Muscle of leg (tissue), 11 donors: ENCODE data around the gene TBX15. TPM values are rescaled to one million over a fixed set of nuclear protein-coding genes. Genes with fewer than 3 reads are reported as not detected.
A peak's percentile ranks its signal among the peaks of the same experiment; 100 is the strongest.

ENCODE experiments used
- DNase-seq: peaks from one replicate; pipeline ENCODE4 v3.0.0; 2013
- H3K27ac ChIP-seq: one replicate; pipeline ENCODE4 v1.5.1; 2013; ENCODE audit warnings: mild to moderate bottlenecking, low read length, control low read depth
- H3K27me3 ChIP-seq: one replicate; pipeline ENCODE4 v1.6.1; 2013; ENCODE audit warnings: low read length; ENCODE audit not compliant: control insufficient read depth, insufficient read depth
- H3K36me3 ChIP-seq: one replicate; pipeline ENCODE4 v1.6.1; 2013; ENCODE audit warnings: low read length; ENCODE audit not compliant: control insufficient read depth, insufficient read depth
- H3K4me1 ChIP-seq: one replicate; pipeline ENCODE4 v1.6.1; 2013; ENCODE audit warnings: low read length; ENCODE audit not compliant: control insufficient read depth, insufficient read depth
- H3K4me3 ChIP-seq: one replicate; pipeline ENCODE4 v1.5.1; 2013; ENCODE audit warnings: low read length, control low read depth
- H3K9me3 ChIP-seq: replicated peaks from 2 replicates; pipeline ENCODE4 v1.6.1; 2013; ENCODE audit warnings: low read depth, low read length; ENCODE audit not compliant: control insufficient read depth
- WGBS: methylation state at CpG from one replicate; pipeline ENCODE4 v1.1.5; 2013; ENCODE audit warnings: missing lambda C conversion rate; ENCODE audit not compliant: insufficient coverage; 5-methylcytosine and 5-hydroxymethylcytosine counted together
- polyA plus RNA-seq, 8 donors: library from polyadenylated mRNA; unstranded; fragments of 120-200 nt; gene quantifications; one replicate each; pipeline versions ENCODE4 v1.2.1 to v1.2.3, GENCODE V29; 2013; ENCODE audit warnings: inconsistent platforms in 1 of 8, low replicate concordance in 1 of 8; ENCODE audit not compliant: insufficient read length in 8 of 8, insufficient read depth in 1 of 8
- total RNA-seq: library from RNA; stranded (reverse); fragments of 120-200 nt; gene quantifications from one replicate; pipeline ENCODE4 v1.2.4, GENCODE V29; 2013

The TBX15 gene
- total and polyA plus RNA-seq, 9 donors: 41.4 to 72.7 (median 53.8) TPM

DNA sequence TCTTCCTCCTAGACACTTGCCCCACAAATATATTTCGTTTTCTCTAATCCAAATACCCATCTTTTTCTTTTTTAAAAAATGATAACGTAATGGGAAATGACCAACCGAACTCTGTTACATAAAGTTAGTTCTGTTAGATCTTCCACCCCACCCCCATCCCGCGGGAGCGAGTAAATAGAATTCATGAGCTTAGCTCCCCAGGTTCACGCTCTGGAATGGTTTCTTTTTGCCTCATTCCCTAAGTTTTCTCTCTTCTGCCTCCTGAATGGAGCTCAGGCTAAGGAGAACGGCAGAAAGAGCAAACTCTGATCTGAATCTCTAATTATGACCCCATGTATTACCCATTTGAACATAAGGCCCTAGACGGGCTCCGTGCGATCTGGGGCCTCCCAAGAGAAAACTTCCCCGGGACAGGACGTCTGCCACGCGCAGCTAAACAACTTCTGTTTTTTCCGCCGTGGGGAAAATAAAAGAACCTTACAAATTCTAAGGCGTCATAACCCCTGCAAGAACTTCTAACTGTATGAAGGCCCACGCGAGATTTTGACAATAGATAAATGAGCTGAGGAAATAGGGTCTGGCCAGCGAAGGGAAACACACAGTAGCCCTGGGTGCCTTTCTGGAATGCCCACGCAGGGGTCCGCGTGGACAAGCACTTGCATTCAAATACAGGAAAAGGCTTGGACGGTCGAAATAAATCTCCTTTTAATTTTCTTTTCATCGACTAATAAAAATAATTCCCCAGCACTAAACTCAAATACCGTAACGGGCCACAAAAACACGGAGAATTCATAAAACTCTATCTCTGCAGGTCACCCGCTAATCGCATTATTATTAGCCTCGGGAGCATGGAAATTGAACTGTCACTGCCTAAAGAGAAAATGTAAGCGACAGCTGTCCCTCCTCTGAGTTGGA is 2.2 kb downstream of the TBX15 start:
- DNase-seq: peak; percentile 84
- H3K27me3 ChIP-seq: peaks cover 71% of the 10 kb centered on the region
- H3K27ac ChIP-seq: peak overlapping the region; percentile 97
- 2% methylated on average over 22 of the region's 34 CpGs for WGBS
- H3K36me3 ChIP-seq: peaks cover 9% of the 10 kb centered on the region
- H3K4me3 ChIP-seq: peak overlapping the region; percentile 78
- H3K9me3 ChIP-seq: no peaks in the 10 kb centered on the region
- H3K4me1 ChIP-seq: peaks cover 35% of the 10 kb centered on the region

DNA sequence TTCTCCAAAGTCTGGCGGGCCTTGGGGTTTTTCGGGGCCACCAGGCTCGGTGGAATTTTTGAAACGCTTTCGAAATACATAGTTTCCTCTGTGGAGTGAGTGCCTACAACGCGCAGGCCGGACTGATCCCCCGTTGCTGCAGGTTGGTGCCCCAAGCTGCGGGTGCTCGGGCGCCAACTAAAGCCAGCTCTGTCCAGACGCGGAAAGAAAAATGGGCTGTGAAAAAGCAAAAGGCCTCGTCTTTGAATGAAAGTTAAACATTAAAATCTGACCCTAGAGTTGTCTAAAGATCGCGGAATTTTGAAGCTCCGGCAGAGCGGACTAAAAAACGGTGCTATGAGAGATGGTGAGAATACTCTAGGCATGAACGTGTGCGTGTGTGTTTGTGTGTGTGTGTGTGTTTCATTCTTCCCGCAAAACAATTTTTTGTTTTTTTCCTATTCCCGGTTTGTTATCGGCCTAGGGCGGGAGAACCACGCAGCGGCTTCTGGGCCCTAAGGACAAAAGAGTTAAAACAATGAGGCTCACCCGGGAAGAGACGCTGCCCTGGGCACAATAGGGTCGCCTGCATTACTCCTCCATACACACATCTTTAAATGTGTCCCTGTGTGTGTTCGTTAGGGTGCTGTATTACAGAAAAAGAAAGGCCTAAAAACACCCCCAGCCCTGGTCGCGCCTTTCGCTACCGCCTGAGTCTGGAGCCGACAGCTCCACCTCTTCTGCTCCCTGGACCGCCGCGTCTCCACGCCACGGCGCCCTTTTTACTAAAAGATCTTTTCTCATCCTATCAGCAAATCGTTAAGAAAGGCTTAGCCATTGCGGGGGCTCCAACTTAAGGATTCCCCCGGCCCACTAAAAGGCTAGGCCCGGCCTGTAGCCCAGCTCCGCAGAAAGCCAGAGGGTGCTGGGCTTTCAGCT is 3.2 kb downstream of the TBX15 start:
- H3K27me3 ChIP-seq: peaks cover 63% of the 10 kb centered on the region

DNA sequence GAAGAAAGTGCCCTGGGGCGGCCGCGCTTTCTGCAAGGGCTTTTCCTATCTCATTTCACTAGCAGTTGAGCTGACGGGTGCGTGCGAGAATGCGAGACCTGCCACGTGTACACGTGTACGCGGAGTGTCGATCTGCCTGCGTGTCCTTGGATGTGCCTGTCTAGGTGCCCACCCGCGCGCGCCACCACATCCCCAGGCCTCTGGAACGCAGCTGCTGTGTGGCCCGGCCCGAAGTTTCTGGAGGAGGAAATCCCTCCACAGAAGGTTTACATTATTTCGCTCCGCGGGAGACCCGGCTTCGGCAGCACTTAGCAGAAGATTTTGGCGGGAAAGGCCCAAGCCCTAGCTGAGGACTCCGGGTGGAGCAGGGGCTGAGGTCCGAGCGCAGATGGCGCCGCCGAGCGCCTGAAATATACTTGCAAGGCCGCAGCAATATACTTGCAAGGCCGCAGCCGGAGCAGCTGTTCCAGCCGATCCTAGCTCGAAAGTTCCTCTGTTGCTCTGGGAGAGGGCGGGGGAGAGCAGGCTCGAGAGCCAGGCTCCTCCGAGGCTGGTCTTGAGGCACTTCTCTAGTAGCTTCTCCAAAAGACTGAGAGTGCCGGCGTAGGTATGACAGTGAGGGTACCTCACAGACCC is 3.9 kb downstream of the TBX15 start:
- DNase-seq: peak; percentile 94
- peaks cover 9% of the 10 kb centered on the region for H3K36me3 ChIP-seq
- peak overlapping the region; percentile 97 for H3K27ac ChIP-seq
- 10% methylated on average over 42 of the region's 43 CpGs for WGBS
- peak overlapping the region; percentile 78 for H3K4me3 ChIP-seq
- no peaks in the 10 kb centered on the region for H3K9me3 ChIP-seq
- peaks cover 61% of the 10 kb centered on the region for H3K27me3 ChIP-seq
- H3K4me1 ChIP-seq: peaks cover 23% of the 10 kb centered on the region

More for the DNA sequence above, 3.2 kb downstream of the TBX15 start:
- 8% methylated on average over 35 of the region's 48 CpGs for WGBS
- peak; percentile 65 for DNase-seq
- Histone ChIP-seq H3K36me3 (peaks cover 9% of the 10 kb centered on the region), H3K4me1 (peaks cover 29% of the 10 kb centered on the region), H3K27ac (peak overlapping the region; percentile 97), H3K4me3 (peak overlapping the region; percentile 78), H3K9me3 (no peaks in the 10 kb centered on the region)

DNA sequence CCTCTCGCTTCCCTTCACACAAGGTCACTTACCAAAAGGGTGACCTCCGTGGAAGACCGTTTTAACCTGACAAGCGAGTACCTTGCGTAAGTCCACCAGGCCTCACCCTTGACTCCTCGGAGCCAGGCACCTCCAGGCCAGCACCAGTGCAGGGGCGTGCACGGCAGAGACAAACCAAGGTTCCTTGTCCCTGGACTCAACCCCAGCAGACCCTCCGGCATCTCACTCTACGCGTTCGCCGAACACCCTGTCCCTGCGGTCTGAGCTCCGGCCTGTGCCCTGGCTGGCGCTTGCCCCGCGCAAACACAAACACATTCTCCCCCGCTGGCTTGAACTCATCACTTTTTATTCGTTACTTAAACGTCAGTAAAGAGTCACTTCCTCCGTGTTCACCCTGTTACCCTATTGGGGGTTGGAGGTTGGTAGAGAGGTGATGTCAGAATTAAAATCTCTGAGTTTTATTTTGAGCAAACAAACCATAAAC is 4.5 kb downstream of the TBX15 start:
- Histone ChIP-seq H3K36me3 (peaks cover 9% of the 10 kb centered on the region), H3K9me3 (no peaks in the 10 kb centered on the region), H3K27me3 (peaks cover 58% of the 10 kb centered on the region), H3K27ac (peak overlapping the region; percentile 97), H3K4me1 (peaks cover 23% of the 10 kb centered on the region), H3K4me3 (peak overlapping the region; percentile 78)
- 26% methylated on average over 14 of the region's 22 CpGs for whole genome bisulfite sequencing
- DNase-seq: no peak

DNA sequence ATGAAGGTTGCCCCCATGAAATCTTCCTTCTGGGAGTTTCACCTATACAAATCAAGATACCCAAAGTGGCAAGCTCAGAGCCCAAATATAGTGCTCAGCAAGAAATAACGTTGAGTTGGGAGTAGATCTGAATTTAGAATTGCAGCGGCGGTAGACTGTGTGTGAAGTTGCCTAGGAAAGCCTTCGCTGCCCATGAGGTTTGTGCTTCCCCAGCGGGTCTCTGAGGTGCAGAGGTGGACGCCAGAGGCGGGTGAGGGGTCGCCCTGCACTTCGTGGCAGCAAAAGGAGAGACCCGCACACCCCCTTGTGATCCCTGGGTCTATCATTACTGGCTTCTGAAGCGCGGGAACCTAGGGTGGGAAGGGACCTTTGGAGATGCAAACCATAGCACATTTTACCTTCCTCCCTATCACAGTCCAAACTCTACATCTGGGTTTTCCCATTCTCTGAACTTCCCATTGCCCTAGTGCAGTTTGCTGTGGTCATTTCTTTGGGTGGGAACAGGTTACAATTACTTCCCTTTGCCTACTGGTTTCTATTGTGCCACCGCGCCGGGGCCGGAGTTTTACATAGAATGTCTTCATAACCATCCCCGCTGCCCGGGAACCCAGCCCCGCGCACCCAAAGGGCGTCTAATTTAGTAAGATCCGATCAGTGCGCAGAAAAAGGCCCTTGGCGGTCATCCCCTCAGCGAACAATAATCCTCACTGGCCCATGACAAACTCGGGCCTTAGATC is 5.2 kb downstream of the TBX15 start:
- no peak for DNase-seq
- H3K4me3 ChIP-seq: peak overlapping the region; percentile 78
- WGBS: 21% methylated on average over 24 of the region's 26 CpGs
- peaks cover 19% of the 10 kb centered on the region for H3K4me1 ChIP-seq
- H3K36me3 ChIP-seq: peaks cover 9% of the 10 kb centered on the region
- H3K27me3 ChIP-seq: peaks cover 52% of the 10 kb centered on the region
- no peaks in the 10 kb centered on the region for H3K9me3 ChIP-seq
- peak overlapping the region; percentile 97 for H3K27ac ChIP-seq

DNA sequence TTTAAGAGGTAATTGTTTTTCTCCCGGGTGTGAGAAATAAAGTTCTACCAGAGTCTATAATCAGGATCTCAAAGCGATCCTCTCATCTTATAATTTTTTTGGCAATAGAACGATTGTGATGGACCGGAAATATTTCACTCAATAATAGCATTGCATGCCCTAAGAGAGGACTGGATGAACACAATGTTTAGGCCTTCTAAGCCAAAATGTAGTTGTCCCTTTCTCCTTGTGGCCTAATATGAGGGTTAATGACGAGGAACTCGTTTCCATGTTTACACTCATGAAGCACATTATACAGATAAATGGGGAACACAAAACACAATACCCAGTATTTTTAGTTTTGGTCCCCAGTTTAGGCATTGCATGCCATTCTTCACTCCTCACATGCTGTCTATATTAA is 5.9 kb downstream of the TBX15 start:
- peak; percentile 68 for DNase-seq
- WGBS: no CpG with 5 or more reads among the region's 6 CpGs
- peaks cover 25% of the 10 kb centered on the region for H3K4me1 ChIP-seq
- no peak overlapping the region for H3K4me3 ChIP-seq
- peaks cover 45% of the 10 kb centered on the region for H3K27me3 ChIP-seq
- peaks cover 9% of the 10 kb centered on the region for H3K36me3 ChIP-seq
- peak overlapping the region; percentile 97 for H3K27ac ChIP-seq
- H3K9me3 ChIP-seq: no peaks in the 10 kb centered on the region

DNA sequence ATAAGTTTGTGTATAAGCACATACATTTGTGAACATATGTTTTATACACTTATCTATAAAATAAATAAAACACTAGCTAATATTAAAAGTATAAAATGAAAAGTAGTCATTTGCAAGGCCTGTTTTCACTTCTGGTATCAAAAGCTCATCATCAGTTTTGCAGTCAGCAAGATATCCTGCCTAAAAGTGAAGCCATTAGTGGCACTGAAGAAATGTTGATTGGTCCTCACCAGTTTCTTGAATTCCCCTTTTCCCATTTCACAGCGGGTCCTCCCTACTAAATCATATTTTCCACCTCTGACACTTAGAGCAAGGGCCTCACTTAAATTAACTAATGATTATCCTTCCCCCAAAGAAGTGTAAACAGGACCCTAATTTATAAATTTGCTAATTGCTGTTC is 6.7 kb downstream of the TBX15 start:
- Histone ChIP-seq H3K27me3 (peaks cover 42% of the 10 kb centered on the region), H3K4me3 (no peak overlapping the region), H3K27ac (peak overlapping the region; percentile 97), H3K4me1 (peaks cover 28% of the 10 kb centered on the region), H3K9me3 (no peaks in the 10 kb centered on the region), H3K36me3 (peaks cover 9% of the 10 kb centered on the region)
- WGBS: no CpG with 5 or more reads among the region's 1 CpG
- peak; percentile 53 for DNase-seq

DNA sequence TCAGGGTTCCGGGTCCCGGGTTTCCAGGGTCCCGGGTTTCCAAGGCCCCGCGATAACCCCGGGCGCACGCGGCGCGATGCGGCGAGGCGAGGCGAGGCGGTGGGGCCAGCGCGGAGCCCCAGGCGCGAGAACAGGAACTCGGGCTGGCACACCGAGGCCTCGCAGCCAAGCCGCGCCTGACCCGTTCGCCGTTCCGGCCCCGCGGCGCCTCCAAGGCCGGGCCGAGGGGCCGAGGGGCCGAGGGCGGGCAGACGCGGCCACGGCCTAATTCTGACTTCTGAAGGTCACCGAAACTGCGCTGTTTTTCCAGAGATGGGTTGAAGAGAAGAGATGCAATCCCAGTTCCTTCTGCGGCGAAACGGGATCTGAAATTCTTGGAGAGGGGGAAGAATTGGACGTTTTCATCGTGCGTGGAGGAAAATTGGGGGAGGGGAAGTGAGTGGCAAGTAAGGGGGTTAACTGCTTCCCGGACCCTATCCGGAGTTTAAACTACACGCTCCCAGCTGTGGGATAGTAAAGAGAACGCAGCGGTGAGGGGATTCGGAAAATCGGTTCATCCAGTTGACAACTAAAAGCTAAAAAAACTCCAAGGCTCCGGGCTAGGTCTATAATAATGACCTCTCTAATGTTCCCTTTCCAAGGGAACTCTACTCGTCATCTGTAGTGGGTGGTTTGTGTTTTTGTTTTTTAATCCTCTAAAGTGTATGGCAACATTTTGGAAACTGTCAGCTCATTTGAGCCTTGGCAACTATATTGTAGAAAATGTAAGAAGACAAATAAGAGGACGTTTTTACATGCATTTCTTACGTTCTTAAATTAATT is 8.2 kb downstream of the TBX15 start:
- peak; percentile 57 for DNase-seq
- no peaks in the 10 kb centered on the region for H3K9me3 ChIP-seq
- 12% methylated on average over 51 of the region's 59 CpGs for WGBS
- peaks cover 37% of the 10 kb centered on the region for H3K4me1 ChIP-seq
- H3K27ac ChIP-seq: peak overlapping the region; percentile 97
- peaks cover 30% of the 10 kb centered on the region for H3K27me3 ChIP-seq
- peaks cover 12% of the 10 kb centered on the region for H3K36me3 ChIP-seq
- peak overlapping the region; percentile 27 for H3K4me3 ChIP-seq
